Neutrophil (primary cell): Measurements from ENCODE around the gene GALNT9.

Experiments used
- H3K27ac ChIP-seq: fragments of 200-600 bp; sonication (generic); 2 replicates; pipeline ENCODE4 v1.5.1; 2016; ENCODE audit warnings: mild to moderate bottlenecking, moderate library complexity
- H3K27me3 ChIP-seq: fragments of 200-600 bp; sonication (generic); 2 replicates; pipeline ENCODE4 v1.6.0; 2016; ENCODE audit warnings: mild to moderate bottlenecking
- H3K36me3 ChIP-seq: fragments of 200-600 bp; sonication (generic); 2 replicates; pipeline ENCODE4 v1.5.1; 2017
- H3K4me1 ChIP-seq, 2 experiments: fragments of 200-600 bp in 1 of 2; sonication (generic) in 1 of 2; 1 replicate in 1 of 2; 2 replicates in 1 of 2; pipeline versions ENCODE4 v1.5.1 to v1.6.1; 2013 to 2016; ENCODE audit warnings: low read depth in 1 of 2, low read length in 1 of 2, mild to moderate bottlenecking in 1 of 2, moderate library complexity in 1 of 2; ENCODE audit not compliant: control insufficient read depth in 1 of 2, insufficient read depth in 1 of 2
- H3K4me3 ChIP-seq, 2 experiments: fragments of 200-600 bp in 1 of 2; sonication (generic) in 1 of 2; 1 replicate in 1 of 2; 2 replicates in 1 of 2; pipeline ENCODE4 v1.5.1; 2013 to 2016; ENCODE audit warnings: low read depth in 1 of 2, low read length in 1 of 2, mild to moderate bottlenecking in 1 of 2, moderate library complexity in 1 of 2
- H3K9me3 ChIP-seq: fragments of 200-600 bp; sonication (generic); 2 replicates; pipeline ENCODE4 v1.5.1; 2016
- TF ChIP-seq, protein P1 (sequence below): fragments of 200-600 bp; sonication (generic); IDR thresholded peaks from 2 replicates; pipeline ENCODE4 v1.5.1; 2016; ENCODE audit warnings: antibody characterized with exemption

The GALNT9 gene

DNA sequence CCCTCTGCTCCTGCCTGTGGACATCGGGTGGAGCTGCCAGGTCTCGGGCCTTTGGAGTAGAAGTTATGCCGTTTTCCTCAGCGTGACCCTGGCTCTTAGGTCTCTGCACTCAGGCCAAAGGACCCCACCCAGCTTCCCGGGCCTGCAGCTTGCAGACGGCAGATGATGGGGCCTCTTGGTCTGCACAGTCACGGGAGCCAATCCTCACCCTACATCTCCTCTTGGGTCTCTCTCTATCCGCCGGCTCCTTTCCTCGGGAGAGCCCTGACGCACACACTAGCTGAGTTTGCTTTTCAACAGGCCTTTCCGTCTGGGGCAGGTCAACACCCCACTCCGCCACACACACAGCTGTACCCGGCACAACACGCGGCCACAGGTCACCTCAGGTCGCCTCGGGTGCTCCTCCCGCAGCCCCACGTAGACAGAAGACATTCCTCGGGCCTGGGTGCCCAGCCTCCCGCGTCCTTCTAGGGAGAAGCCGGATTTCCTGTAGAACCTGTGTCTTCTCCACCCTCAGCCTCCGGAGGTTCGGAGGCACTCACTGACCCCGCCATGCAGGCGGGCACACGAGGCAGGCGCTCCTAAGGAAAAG is 9.9 kb downstream of the GALNT9 start:
- Histone ChIP-seq H3K9me3 (no peaks in the 10 kb centered on the region), H3K4me3 (no peak overlapping the region), H3K27me3 (peaks cover 31% of the 10 kb centered on the region), H3K36me3 (no peaks in the 10 kb centered on the region), H3K4me1 (no peaks in the 10 kb centered on the region), H3K27ac (no peak overlapping the region)
- TF ChIP-seq, protein P1, sequence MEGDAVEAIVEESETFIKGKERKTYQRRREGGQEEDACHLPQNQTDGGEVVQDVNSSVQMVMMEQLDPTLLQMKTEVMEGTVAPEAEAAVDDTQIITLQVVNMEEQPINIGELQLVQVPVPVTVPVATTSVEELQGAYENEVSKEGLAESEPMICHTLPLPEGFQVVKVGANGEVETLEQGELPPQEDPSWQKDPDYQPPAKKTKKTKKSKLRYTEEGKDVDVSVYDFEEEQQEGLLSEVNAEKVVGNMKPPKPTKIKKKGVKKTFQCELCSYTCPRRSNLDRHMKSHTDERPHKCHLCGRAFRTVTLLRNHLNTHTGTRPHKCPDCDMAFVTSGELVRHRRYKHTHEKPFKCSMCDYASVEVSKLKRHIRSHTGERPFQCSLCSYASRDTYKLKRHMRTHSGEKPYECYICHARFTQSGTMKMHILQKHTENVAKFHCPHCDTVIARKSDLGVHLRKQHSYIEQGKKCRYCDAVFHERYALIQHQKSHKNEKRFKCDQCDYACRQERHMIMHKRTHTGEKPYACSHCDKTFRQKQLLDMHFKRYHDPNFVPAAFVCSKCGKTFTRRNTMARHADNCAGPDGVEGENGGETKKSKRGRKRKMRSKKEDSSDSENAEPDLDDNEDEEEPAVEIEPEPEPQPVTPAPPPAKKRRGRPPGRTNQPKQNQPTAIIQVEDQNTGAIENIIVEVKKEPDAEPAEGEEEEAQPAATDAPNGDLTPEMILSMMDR: no peak

DNA sequence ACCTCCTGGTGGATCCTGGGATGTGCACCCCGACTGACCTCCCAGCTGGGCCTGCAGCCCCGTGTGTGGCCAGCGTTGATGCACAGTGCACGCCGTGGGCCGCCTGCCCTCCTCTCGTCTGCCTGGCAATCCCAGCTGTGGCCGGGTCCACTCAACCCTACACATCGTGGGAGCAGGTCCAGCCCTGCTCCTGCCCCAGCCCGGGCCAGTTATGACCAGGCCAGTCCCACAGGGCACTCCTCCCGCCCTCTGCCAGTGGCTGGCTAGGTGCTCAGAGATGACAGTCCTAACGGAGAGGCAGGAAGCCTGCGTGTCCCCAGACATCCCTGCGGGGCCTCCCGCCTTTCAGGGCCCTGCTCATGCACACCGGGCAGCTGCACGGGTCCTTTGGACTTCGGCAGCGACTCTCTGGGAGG is 10.8 kb downstream of the GALNT9 start:
- no peaks in the 10 kb centered on the region for H3K9me3 ChIP-seq
- TF ChIP-seq, protein P1: no peak
- H3K4me3 ChIP-seq: no peak overlapping the region
- H3K36me3 ChIP-seq: no peaks in the 10 kb centered on the region
- no peaks in the 10 kb centered on the region for H3K4me1 ChIP-seq
- H3K27me3 ChIP-seq: peaks cover 23% of the 10 kb centered on the region
- H3K27ac ChIP-seq: no peak overlapping the region

DNA sequence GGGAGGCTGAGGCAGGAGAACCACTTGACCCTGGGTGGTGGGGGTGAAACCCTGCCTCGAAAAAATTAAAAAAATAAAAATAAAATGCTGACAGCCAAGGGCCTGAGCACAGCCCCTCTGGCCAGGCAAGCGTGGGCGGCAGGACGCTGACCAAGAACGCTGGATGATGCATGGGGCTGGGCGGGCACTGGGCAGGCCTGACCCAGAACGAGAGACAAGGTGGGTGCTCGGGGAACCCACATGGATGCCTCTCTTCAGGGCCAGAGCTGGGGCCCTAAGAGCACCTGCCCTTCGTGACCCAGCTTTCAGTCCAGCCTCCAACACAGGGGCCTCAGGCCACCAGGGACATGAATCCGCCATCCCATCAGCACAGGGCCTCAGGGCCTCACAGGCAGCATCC is 11.3 kb downstream of the GALNT9 start:
- Histone ChIP-seq H3K27me3 (peaks cover 18% of the 10 kb centered on the region), H3K27ac (no peak overlapping the region), H3K4me3 (no peak overlapping the region)

GRCh38 chr12:132317233-132317938 is 12.0 kb downstream of the GALNT9 start:
- no peak overlapping the region for H3K4me3 ChIP-seq
- no peak overlapping the region for H3K27ac ChIP-seq
- no peaks in the 10 kb centered on the region for H3K36me3 ChIP-seq
- TF ChIP-seq, protein P1: no peak
- H3K4me1 ChIP-seq: no peaks in the 10 kb centered on the region
- peaks cover 10% of the 10 kb centered on the region for H3K27me3 ChIP-seq
- H3K9me3 ChIP-seq: no peaks in the 10 kb centered on the region

More for the DNA sequence above, 11.3 kb downstream of the GALNT9 start:
- Histone ChIP-seq H3K36me3 (no peaks in the 10 kb centered on the region), H3K9me3 (no peaks in the 10 kb centered on the region), H3K4me1 (no peaks in the 10 kb centered on the region)
- TF ChIP-seq, protein P1: no peak

- peaks cover 3% of the 10 kb centered on the region for H3K27me3 ChIP-seq
These were observed 12.7 kb downstream of the GALNT9 start for GRCh38 chr12:132316497-132317232.

More at GRCh38 chr12:132316497-132317232, 12.7 kb downstream of the GALNT9 start:
- TF ChIP-seq, protein P1: no peak
- no peak overlapping the region for H3K27ac ChIP-seq
- H3K36me3 ChIP-seq: no peaks in the 10 kb centered on the region
- H3K9me3 ChIP-seq: no peaks in the 10 kb centered on the region
- no peak overlapping the region for H3K4me3 ChIP-seq
- H3K4me1 ChIP-seq: no peaks in the 10 kb centered on the region
